Measurements from ENCODE around the gene STK25.

Gene STK25

DNA sequence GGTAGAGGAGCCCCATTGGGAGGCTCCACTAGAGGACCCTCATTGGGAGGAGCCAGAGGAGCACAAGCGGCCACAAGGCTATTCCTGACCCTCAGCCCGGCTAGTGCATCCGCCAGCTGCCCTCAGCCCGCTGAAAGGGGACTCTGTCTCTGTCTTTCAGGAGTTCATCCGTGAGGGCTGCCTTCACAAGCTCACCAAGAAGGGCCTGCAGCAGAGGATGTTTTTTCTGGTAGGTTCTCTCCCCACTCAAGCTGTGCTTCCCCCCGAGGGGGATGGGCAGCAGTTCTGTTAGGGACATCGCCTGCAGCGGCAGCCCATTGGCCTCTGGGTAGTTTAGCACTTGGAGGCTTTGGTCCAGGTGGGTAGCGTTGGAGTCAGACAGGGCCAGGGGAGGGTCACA is 25.1 kb downstream of the STK25 start:
- H3K36me3 ChIP-seq (ENCODE audit: low read depth) = no peaks in the 10 kb centered on the region
- no peak overlapping the region for H3K27ac ChIP-seq (ENCODE audit: poor library complexity, severe bottlenecking)
- no peak for DNase-seq (ENCODE audit: low spot score)

GRCh38 chr2:241482126-241482955 is 26.0 kb downstream of the STK25 start:
- DNase-seq (ENCODE audit: low spot score) (no peak), ATAC-seq (ENCODE audit: low read depth) (no peak)
- Histone ChIP-seq H3K4me3 (ENCODE audit: severe bottlenecking) (no peak overlapping the region), H3K27ac (ENCODE audit: poor library complexity, severe bottlenecking) (no peak overlapping the region), H3K4me1 (ENCODE audit: insufficient read depth, poor library complexity, severe bottlenecking) (no peaks in the 10 kb centered on the region), H3K9me3 (ENCODE audit: severe bottlenecking) (no peaks in the 10 kb centered on the region), H3K27me3 (ENCODE audit: insufficient read depth, poor library complexity, severe bottlenecking) (no peaks in the 10 kb centered on the region), H3K36me3 (ENCODE audit: low read depth) (no peaks in the 10 kb centered on the region)
- TF ChIP-seq CTCF (IDR thresholded peaks at IDR 0.05; ENCODE audit: poor library complexity, severe bottlenecking) = no peak

More for the DNA sequence above, 25.1 kb downstream of the STK25 start:
- ATAC-seq (ENCODE audit: low read depth) = no peak
- no peak for TF ChIP-seq CTCF (IDR thresholded peaks at IDR 0.05; ENCODE audit: poor library complexity, severe bottlenecking)
- Histone ChIP-seq H3K4me3 (ENCODE audit: severe bottlenecking) (no peak overlapping the region), H3K4me1 (ENCODE audit: insufficient read depth, poor library complexity, severe bottlenecking) (no peaks in the 10 kb centered on the region), H3K9me3 (ENCODE audit: severe bottlenecking) (no peaks in the 10 kb centered on the region), H3K27me3 (ENCODE audit: insufficient read depth, poor library complexity, severe bottlenecking) (no peaks in the 10 kb centered on the region)

DNA sequence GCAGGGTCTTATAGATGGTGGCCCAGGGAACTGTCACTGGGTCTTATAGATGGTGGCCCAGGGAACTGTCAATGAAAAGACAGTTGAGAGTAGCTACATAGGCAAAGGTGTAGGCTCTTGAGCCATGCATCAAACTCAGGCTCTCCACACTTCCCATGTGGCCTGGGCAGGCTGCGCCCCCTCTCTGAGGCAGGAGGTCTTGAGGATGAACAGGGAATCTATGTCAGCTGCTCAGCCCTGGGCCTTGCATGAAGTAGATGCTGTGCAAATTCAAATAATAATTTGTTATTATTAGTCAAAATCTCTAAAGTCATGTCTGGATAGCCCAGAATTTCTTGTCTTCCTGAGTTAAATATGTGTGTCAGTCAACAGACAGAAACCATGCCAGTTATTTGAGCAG is 26.7 kb downstream of the STK25 start:
- no peak for ATAC-seq (ENCODE audit: low read depth)
- no peak for TF ChIP-seq CTCF (IDR thresholded peaks at IDR 0.05; ENCODE audit: poor library complexity, severe bottlenecking)
- no peak overlapping the region for H3K27ac ChIP-seq (ENCODE audit: poor library complexity, severe bottlenecking)
- no peak overlapping the region for H3K4me3 ChIP-seq (ENCODE audit: severe bottlenecking)
- no peaks in the 10 kb centered on the region for H3K9me3 ChIP-seq (ENCODE audit: severe bottlenecking)
- DNase-seq (ENCODE audit: low spot score) = no peak
- no peaks in the 10 kb centered on the region for H3K27me3 ChIP-seq (ENCODE audit: insufficient read depth, poor library complexity, severe bottlenecking)
- H3K36me3 ChIP-seq (ENCODE audit: low read depth) = no peaks in the 10 kb centered on the region
- no peaks in the 10 kb centered on the region for H3K4me1 ChIP-seq (ENCODE audit: insufficient read depth, poor library complexity, severe bottlenecking)

DNA sequence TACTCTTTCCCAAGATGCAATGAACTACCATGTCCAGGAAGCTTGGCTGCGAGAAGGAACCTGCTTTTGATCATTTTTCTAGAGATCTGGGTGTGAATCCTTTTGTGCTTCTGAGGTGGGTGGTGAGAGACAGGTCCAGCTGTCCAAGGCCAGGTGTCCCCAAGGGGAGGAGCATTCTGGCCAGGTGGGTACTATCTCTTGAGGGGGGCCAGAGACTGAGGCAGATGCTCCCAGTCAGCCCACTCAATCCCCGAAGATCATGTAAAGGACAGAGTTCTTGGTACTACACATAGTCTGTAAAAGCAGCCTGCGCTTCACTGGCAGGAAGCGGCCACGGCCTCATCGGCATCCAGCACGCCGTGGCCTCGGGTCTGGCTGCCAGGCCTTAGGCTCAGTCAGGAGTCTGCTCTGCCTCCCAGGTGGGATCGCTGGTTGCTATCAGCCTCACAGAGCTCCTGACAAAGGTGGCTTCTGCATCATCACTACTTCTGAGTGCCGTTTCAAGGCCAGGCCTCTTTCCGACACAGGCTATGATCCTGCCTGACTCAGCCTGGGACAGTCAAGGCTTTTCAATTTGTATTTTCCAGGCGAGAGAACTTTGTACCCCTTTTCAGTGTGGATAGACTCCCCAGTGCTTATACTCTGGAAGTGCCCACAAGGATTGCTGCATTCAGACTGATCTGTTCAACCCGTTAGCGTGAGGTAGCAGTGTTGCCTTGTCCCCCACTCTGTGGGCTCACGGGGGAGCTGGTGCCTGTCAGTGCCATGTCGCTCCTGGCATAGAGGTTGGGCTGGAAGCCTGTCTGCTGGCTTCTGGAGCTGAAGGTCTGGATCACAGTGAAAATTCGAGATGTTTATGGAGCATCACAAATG is 29.1 kb downstream of the STK25 start:
- no peaks in the 10 kb centered on the region for H3K9me3 ChIP-seq (ENCODE audit: severe bottlenecking)
- H3K4me1 ChIP-seq (ENCODE audit: insufficient read depth, poor library complexity, severe bottlenecking) = no peaks in the 10 kb centered on the region
- no peak overlapping the region for H3K27ac ChIP-seq (ENCODE audit: poor library complexity, severe bottlenecking)
- no peaks in the 10 kb centered on the region for H3K27me3 ChIP-seq (ENCODE audit: insufficient read depth, poor library complexity, severe bottlenecking)
- no peak overlapping the region for H3K4me3 ChIP-seq (ENCODE audit: severe bottlenecking)
- no peak for TF ChIP-seq CTCF (IDR thresholded peaks at IDR 0.05; ENCODE audit: poor library complexity, severe bottlenecking)
- ATAC-seq (ENCODE audit: low read depth) (no peak), DNase-seq (ENCODE audit: low spot score) (no peak)
- no peaks in the 10 kb centered on the region for H3K36me3 ChIP-seq (ENCODE audit: low read depth)

Data from RWPE2 (cell line).